ENCODE data around the gene BCR.

Gene BCR

GRCh38 chr22:23245799-23246136 is 65.5 kb downstream of the BCR start:
- peak in 1 of 2 donors; percentile 19 for DNase-seq

- no peak for DNase-seq
Observed at GRCh38 chr22:23246982-23247766, 66.9 kb downstream of the BCR start.

DNA sequence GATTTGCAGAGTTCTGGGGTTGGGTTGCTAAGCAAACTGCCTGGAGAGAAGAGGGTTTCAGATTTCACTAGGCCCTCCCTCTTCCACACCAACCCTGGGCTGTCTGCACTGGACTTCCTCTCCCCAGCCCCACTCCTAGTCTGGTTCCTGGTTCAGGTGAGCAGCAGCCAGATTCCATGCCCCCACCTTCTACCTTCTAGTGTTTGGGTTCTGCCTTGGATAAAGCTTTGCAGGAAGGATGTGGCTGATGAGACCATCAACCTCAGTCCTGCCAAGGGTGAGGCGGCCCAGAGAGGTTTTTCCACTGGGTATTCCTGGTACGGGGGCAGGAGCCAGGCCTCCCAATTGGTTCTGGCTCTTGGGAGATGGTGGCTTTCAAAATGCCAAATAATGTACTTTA is 68.3 kb downstream of the BCR start:
- DNase-seq, result no peak

DNA sequence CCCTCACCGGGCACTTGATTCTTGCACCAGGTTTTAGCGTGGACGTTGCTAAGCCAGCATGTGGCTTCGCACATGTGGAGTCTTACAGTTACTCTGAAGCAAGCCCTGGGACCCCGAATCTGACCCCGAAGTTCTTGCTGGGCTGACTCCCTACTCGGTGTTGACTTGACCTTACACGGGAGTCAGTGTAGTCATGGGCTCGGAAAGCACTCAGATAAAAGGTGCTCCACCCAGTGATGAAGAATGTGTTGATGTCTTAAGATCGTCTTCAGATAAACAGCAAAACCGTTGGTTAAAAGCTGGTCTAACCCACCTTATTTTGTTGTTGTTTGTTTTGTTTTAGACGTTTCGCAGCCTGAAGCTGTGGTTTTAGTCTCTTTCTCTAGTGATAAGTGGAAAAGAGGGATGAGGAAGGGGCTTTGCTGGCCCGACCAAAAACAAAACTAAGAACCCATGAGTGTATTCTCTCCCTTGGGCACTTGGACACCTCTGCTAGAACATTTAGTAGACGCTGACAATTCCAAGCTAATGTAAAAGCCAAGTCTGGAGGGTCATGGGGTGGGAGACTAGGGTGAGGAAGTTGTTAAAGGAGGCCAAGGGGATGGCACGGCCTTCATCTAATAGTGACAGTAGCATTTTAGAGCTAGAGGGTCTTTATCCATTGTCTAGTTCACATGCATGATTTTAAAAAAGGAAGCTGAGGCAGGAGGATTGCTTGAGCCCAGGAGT is 69.9 kb downstream of the BCR start:
- no peak for DNase-seq

- DNase-seq, result no peak
Observed at GRCh38 chr22:23250785-23251363, 70.6 kb downstream of the BCR start.

DNA sequence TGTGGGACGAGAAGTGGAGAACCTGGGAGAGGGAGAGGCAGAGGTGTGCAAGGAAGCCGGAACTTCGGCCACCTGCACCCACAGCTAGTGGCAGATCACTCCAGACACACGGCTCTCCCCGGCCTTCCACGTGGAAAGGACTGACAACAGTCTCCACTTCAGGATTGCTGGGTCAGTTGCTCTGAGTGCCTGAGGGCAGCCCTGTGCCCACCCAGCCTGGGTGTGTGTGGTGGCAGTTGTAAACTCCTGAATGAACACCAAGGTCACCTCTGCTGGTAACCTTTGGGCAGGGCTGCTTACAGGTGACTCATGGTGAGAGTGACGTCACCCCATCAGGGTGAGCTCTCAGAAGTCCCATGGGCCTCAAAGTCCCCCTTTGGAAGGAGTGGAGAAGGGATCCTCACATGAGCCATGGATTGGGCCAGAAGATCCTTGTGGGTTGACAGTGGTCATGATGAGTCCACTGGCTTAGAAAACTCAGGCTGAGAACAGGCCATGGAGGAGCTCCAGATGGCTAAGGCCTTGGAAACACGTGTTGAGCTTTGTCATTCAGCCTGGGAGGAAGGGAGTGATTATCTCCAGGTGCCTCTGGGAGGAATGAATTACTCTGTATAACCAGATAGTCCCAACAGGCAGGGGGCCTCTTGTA is 71.3 kb downstream of the BCR start:
- DNase-seq, result no peak

DNA sequence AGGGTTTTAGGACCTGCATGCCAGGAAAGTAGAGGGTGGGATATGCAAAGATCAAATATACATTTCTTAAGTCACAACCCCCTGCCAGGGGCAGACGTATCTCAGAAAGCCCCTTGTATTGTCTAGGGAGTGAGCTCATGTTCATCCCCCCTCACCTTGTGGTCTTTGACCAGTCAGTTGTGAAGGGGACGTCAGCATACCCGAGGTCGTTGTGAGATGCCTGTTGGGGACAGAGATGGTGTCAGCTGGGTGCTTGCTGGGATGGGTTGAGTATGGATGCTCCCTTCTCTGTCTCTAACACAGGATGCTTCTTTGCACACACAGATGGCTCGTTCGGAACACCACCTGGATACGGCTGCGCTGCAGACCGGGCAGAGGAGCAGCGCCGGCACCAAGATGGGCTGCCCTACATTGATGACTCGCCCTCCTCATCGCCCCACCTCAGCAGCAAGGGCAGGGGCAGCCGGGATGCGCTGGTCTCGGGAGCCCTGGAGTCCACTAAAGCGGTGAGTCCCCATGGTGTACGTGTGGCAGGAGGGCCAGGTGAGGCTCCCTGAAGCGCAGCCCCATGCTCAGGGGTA is 73.3 kb downstream of the BCR start:
- DNase-seq, result no peak

DNA sequence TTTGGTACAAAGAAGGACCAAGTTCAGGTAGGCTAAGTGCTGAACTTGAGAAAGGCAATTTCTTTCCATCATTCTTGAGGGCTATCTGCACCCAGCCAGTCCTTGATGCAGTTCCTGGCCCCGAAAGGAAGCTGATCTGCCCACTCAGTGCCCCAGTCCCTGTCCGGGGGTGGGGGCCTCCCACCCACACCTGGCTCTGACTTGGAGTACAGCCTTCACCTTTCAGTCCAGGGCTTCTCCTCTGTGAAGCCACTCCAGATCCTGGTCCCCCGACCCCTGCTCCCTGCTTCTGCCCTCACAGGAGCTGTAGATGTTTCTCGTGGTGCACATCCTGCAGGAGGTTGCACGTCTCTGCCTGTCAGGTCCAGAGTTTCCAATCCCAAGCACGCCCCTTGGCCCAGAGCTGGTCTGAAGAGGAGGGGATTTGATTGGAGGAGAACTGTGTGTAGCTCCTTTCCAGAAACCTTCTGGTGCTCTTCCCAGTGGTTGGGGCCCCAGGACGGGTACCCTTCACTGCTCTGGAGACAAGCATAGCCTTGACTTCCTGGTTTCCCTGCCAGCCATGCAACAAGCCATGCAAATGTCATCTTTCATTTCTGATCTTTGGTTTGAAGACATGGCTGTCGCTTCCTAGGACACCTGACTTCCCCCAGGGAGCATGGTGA is 75.3 kb downstream of the BCR start:
- DNase-seq, result no peak

- DNase-seq, result no peak
Observed at GRCh38 chr22:23256171-23256932, 76.0 kb downstream of the BCR start.

GRCh38 chr22:23256986-23257888 is 76.9 kb downstream of the BCR start:
- DNase-seq, result no peak

DNA sequence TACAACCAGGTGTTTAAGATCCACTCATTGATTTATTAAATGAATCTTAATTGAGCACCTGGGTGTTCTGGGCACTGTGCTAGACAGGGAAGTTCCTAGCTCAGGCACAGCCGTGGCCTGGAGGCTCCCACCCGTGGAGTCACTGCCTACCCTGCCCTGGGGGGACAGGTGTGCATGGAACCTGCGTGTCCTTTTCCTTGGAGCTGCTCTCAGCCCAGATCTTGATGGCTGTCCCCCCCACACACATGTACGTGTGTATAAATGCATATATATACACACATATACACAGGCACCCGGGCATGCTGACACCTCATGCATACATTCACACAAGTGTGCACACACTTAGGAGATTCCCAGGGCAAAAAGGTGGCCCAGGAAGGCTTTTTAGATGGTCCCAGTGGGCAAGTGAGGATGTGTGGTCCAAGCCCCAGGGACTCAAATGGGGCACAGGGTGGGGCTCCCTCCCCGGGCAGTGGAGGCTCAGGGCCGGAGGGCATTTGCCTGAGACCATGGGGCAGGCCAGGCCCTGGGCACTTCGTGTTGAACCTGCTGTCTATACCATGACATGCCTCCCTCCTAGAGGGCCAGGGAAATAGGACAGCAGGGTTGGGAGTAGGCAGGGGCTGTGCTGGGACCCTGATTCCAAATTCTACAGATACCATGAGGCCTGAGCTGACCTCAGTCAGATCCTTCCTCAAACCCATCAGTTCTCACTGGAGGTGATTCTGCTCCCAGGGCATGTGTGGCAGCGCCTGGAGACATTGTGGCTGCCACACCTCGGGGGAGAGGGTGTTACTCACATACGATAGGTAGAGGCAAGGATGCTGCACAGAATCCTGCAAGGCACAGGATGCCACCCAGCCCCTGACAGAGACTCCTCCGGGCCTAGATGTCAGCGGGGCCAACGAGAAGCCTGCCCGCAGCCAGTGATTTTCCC is 77.8 kb downstream of the BCR start:
- no peak for DNase-seq

GRCh38 chr22:23258826-23259170 is 78.5 kb downstream of the BCR start:
- DNase-seq, result no peak

- no peak for DNase-seq
Observed at GRCh38 chr22:23259916-23260644, 79.8 kb downstream of the BCR start.

GRCh38 chr22:23260645-23261581 is 80.6 kb downstream of the BCR start:
- no peak for DNase-seq

DNA sequence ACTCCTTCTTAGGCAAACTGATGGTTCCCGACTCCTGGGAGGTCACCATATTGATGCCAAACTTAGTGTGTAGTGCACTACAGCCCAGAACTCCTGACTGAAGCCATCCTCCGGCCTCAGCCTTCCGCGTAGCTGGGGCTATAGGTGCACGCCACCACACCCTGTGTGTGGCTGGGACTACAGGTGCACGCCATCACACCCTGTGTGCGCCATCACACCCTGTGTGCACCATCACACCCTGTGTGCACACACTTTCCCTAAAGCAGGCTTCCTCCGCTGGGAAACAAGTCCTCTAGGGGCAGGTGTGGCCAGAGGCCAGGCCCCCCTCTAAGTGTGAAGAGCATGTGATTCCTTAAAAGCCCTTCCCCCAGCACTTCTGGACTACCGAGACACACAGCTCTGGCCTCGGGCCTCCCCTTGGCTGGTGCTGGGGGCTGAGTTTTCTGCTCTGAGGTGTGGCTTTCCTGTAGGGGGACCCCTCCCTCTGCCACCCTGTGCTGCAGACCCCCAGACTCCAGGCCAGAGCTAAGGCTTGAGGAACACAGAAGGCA is 81.7 kb downstream of the BCR start:
- DNase-seq, result no peak

- no peak for DNase-seq
Observed at GRCh38 chr22:23262518-23263332, 82.4 kb downstream of the BCR start.

Measured in CD4-positive, alpha-beta T cell treated with Interleukin-1 beta for 1 hour (primary cell).